ENCODE data around the gene RIBC2. TPM values are rescaled to one million over a fixed set of nuclear protein-coding genes. Genes with fewer than 3 reads are reported as not detected.

RIBC2 gene
- total and polyA plus RNA-seq, 2 of the 4 experiments (the other 2 are of a cell fraction), result 0.29 to 0.36 TPM

DNA sequence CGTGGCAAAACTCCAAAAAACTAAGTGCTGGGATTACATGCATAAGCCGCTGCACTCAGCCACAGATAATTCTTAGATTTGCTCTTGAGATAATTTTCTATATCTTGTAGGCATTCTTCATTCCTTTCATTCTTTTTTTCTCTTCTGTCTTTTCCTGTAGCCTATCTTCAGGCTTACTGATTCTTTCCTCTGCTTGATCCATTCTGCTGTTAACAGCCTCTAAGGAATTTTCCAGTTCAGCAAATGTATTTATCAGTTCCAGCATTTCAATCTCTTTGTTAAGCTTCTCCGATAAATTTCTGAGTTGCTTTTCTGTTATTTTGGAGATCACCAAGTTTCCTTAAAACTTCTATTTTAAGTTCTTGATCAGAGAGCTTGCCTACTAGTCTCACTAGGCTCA lies 46.8 kb upstream of the RIBC2 start:
- H2AK9ac ChIP-seq (replicated peaks; ENCODE audit: low read depth, low read length, poor library complexity), result no peak overlapping the region
- TF ChIP-seq, protein P1, sequence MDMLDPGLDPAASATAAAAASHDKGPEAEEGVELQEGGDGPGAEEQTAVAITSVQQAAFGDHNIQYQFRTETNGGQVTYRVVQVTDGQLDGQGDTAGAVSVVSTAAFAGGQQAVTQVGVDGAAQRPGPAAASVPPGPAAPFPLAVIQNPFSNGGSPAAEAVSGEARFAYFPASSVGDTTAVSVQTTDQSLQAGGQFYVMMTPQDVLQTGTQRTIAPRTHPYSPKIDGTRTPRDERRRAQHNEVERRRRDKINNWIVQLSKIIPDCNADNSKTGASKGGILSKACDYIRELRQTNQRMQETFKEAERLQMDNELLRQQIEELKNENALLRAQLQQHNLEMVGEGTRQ (IDR thresholded peaks at IDR 0.05; ENCODE audit: low read depth, low read length), result no peak
- no peak for TF ChIP-seq RAD21 (IDR thresholded peaks at IDR 0.05; ENCODE audit: low read length)
- TF ChIP-seq FOS (IDR thresholded peaks at IDR 0.05; ENCODE audit: low read depth, low read length), result no peak
- no peak for TF ChIP-seq NFE2L2 (IDR thresholded peaks at IDR 0.05; ENCODE audit: low read depth, low read length)
- no peak for TF ChIP-seq MXI1 (IDR thresholded peaks at IDR 0.05; ENCODE audit: borderline replicate concordance, low read depth, low read length)
- TF ChIP-seq, protein P2, sequence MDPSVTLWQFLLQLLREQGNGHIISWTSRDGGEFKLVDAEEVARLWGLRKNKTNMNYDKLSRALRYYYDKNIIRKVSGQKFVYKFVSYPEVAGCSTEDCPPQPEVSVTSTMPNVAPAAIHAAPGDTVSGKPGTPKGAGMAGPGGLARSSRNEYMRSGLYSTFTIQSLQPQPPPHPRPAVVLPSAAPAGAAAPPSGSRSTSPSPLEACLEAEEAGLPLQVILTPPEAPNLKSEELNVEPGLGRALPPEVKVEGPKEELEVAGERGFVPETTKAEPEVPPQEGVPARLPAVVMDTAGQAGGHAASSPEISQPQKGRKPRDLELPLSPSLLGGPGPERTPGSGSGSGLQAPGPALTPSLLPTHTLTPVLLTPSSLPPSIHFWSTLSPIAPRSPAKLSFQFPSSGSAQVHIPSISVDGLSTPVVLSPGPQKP (IDR thresholded peaks at IDR 0.05; ENCODE audit: borderline replicate concordance, low read depth, low read length), result no peak
- TF ChIP-seq RFX5 (IDR thresholded peaks at IDR 0.05; ENCODE audit: low read depth, low read length), result no peak
- no peak for TF ChIP-seq SMC3 (IDR thresholded peaks at IDR 0.05; ENCODE audit: low read depth, low read length)
- TF ChIP-seq RCOR1 (IDR thresholded peaks at IDR 0.05; ENCODE audit: insufficient replicate concordance, low read length), result no peak
- no peak for TF ChIP-seq MAFK (IDR thresholded peaks at IDR 0.05; ENCODE audit: low read depth, low read length)
- no peak for TF ChIP-seq MAZ (IDR thresholded peaks at IDR 0.05; ENCODE audit: borderline replicate concordance, low read depth, low read length)
- H4K20me1 ChIP-seq (ENCODE audit: insufficient read depth, low read length), result no peaks in the 10 kb centered on the region
- dilution Hi-C loops (cut with HindIII; ENCODE audit: low sequenced_read_pairs, unreplicated experiment) (no loop called here), in situ Hi-C loops (cut with MboI; ENCODE audit: low sequenced_read_pairs) (no loop called here), intact Hi-C loops (cut with micrococcal nuclease) (no loop called here)
- H3K9me1 ChIP-seq (ENCODE audit: insufficient read depth, low read length), result no peaks in the 10 kb centered on the region
- H2BK5ac ChIP-seq (ENCODE audit: low read depth, low read length, poor library complexity, severe bottlenecking), result no peak overlapping the region
- H3K18ac ChIP-seq (ENCODE audit: low read depth, low read length), result no peak overlapping the region
- H3K36me3 ChIP-seq (ENCODE audit: control insufficient read depth, insufficient read depth, low read length), result no peaks in the 10 kb centered on the region
- no peak overlapping the region for H3K4me2 ChIP-seq (ENCODE audit: low read depth, low read length)
- H3K79me1 ChIP-seq (ENCODE audit: low read depth in 1 of 2, low read length in 2 of 2), result no peaks in the 10 kb centered on the region
- H4K8ac ChIP-seq (ENCODE audit: low read depth in 2 of 2, low read length in 2 of 2), result no peak overlapping the region
- POLR2A ChIA-PET (ENCODE audit: unreplicated experiment), result no interaction called here
- no CpG with 5 or more reads among the region's 3 CpGs for WGBS, 2 experiments (ENCODE audit: extremely low coverage in 2 of 2, insufficient read length in 1 of 2)
- H2AK5ac ChIP-seq (ENCODE audit: low read depth, low read length), result no peak overlapping the region
- no peak overlapping the region for H3K27ac ChIP-seq (ENCODE audit: insufficient read depth, low read length)
- peaks cover 10% of the 10 kb centered on the region for H3K9me3 ChIP-seq (ENCODE audit: control insufficient read depth, insufficient read depth, low read length)
- no peak overlapping the region for H3K4ac ChIP-seq (ENCODE audit: low read depth, low read length)
- H3K4me3 ChIP-seq (ENCODE audit: insufficient read depth, low read depth, low read length), result no peak overlapping the region
- H3K27me3 ChIP-seq (ENCODE audit: control insufficient read depth, insufficient read depth, low read length), result peaks cover 16% of the 10 kb centered on the region
- CTCF ChIA-PET, result no interaction called here
- no peak overlapping the region for H2BK120ac ChIP-seq (ENCODE audit: low read depth, low read length)
- no peak overlapping the region for H2BK15ac ChIP-seq (ENCODE audit: low read depth, low read length)
- H3K4me1 ChIP-seq (ENCODE audit: control insufficient read depth, insufficient read depth, low read length), result no peaks in the 10 kb centered on the region
- ATAC-seq (ENCODE audit: low read depth), result no peak
- no peak overlapping the region for H3K23ac ChIP-seq (ENCODE audit: low read depth, low read length)
- no peak for DNase-seq
- no peak overlapping the region for H2AFZ ChIP-seq (replicated peaks; ENCODE audit: low read length, poor library complexity)
- no peak overlapping the region for H4K5ac ChIP-seq (ENCODE audit: low read depth, low read length)
- no peak overlapping the region for H3K14ac ChIP-seq (replicated peaks; ENCODE audit: low read depth, low read length)
- no peak overlapping the region for H2BK20ac ChIP-seq (ENCODE audit: low read depth, low read length)
- no peak overlapping the region for H3K56ac ChIP-seq (ENCODE audit: extremely low read depth, insufficient read depth, low read length)
- no peak overlapping the region for H3K9ac ChIP-seq (ENCODE audit: low read depth, low read length)
- H4K91ac ChIP-seq (ENCODE audit: insufficient read depth, low read depth, low read length), result no peak overlapping the region
- BruUV-seq (replicated peaks), result no TSS peak

Measured in IMR-90 (cell line).